HCT116 (cell line): ENCODE results near the gene ARVCF. TPM values are rescaled to one million over a fixed set of nuclear protein-coding genes. Genes with fewer than 3 reads are reported as not detected.

Experiments
- ATAC-seq: fragments of 200-7000 bp; cut with Tn5 transposase; 2 replicates; pipeline ENCODE4 v1.9.1; 2020; ENCODE audit warnings: mild to moderate bottlenecking, moderate library complexity
- BruUV-seq: library from RNA; stranded (reverse); fragments of 400-500 nt; replicated peaks from 2 replicates; lab custom pipeline; 2021; lab: Mats Ljungman, UMichigan
- CTCF ChIA-PET: fragments of 300-600 bp; sonication (Branson Sonifier 250); formaldehyde crosslinking; loops from one replicate; lab custom pipeline; 2021; ENCODE audit warnings: antibody characterized with exemption; lab: Charles Lee
- POLR2A ChIA-PET: fragments of 300-600, 350-600 bp; sonication (Branson Sonifier 250); formaldehyde crosslinking; loops from one replicate; lab custom pipeline; 2021; ENCODE audit warnings: antibody characterized with exemption; lab: Charles Lee
- RAD21 ChIA-PET, 2 experiments: fragments of 300-600 bp; sonication (Branson Sonifier 250); formaldehyde crosslinking; loops; one replicate each; lab custom pipeline; 2023; ENCODE audit warnings: low total read pairs in 2 of 2; ENCODE audit not compliant: uncharacterized antibody in 2 of 2, unreplicated experiment in 2 of 2, low non-redundant PET in 1 of 2; lab: Charles Lee
- DNase-seq: peaks from one replicate; pipeline ENCODE4 v3.0.0-alpha.2; 2010; ENCODE audit warnings: low read depth, low spot score
- H2AFZ ChIP-seq: fragments of 200-600 bp; shearing (Covaris generic), sonication (generic); 2 replicates; pipeline ENCODE4 v1.6.1; 2017; ENCODE audit warnings: low read depth, mixed run types, mixed read lengths, antibody characterized with exemption, low read length; ENCODE audit not compliant: poor library complexity, severe bottlenecking
- H3K27ac ChIP-seq: 2 replicates; pipeline ENCODE4 v1.5.1; 2012; ENCODE audit warnings: low read depth, low read length
- H3K27me3 ChIP-seq: fragments of 200-600 bp; sonication (generic); 2 replicates; pipeline ENCODE4 v1.6.1; 2016; ENCODE audit warnings: mixed run types, low read length, mixed read lengths; ENCODE audit not compliant: insufficient read depth
- H3K36me3 ChIP-seq, 2 experiments: fragments of 200-500 bp in 1 of 2; fragments of 200-600 bp in 1 of 2; sonication (Bioruptor generic) in 1 of 2; sonication (generic) in 1 of 2; 2 replicates each; pipeline versions ENCODE4 v1.5.1 to v1.6.1; 2014 to 2016; ENCODE audit warnings: low read length in 2 of 2, inconsistent platforms in 1 of 2, mixed read lengths in 1 of 2, mixed run types in 1 of 2; ENCODE audit not compliant: insufficient read depth in 2 of 2, control insufficient read depth in 1 of 2
- H3K4me1 ChIP-seq, 2 experiments: fragments of 200-600 bp in 1 of 2; sonication (generic) in 1 of 2; 2 replicates each; pipeline versions ENCODE4 v1.5.1 to v1.6.1; 2012 to 2017; ENCODE audit warnings: low read length in 2 of 2, inconsistent platforms in 1 of 2, mild to moderate bottlenecking in 1 of 2, mixed read lengths in 1 of 2, mixed run types in 1 of 2, moderate library complexity in 1 of 2; ENCODE audit not compliant: insufficient read depth in 2 of 2, control insufficient read depth in 1 of 2
- H3K4me2 ChIP-seq: fragments of 200-600 bp; sonication (generic); 2 replicates; pipeline ENCODE4 v1.6.1; 2017; ENCODE audit warnings: mixed run types, low read length, mixed read lengths
- H3K4me3 ChIP-seq, 2 experiments: fragments of 200-600 bp in 1 of 2; sonication (generic) in 1 of 2; replicated peaks in 1 of 2; 2 replicates each; pipeline ENCODE4 v1.5.1; 2011 to 2016; ENCODE audit warnings: low read length in 2 of 2, control low read depth in 1 of 2, low read depth in 1 of 2, mild to moderate bottlenecking in 1 of 2, mixed read lengths in 1 of 2, mixed run types in 1 of 2
- H3K79me2 ChIP-seq: fragments of 200-600 bp; sonication (generic); 2 replicates; pipeline ENCODE4 v1.6.1; 2017; ENCODE audit warnings: mild to moderate bottlenecking, mixed run types, low read length, moderate library complexity, mixed read lengths; ENCODE audit not compliant: insufficient read depth
- H3K9ac ChIP-seq: fragments of 200-600 bp; sonication (generic); 2 replicates; pipeline ENCODE4 v1.6.1; 2016; ENCODE audit warnings: low read length, mixed read lengths
- H3K9me2 ChIP-seq: fragments of 200-600 bp; sonication (generic), shearing (Covaris generic); 2 replicates; pipeline ENCODE4 v1.6.1; 2017; ENCODE audit warnings: mixed run types, mild to moderate bottlenecking, moderate library complexity; ENCODE audit not compliant: insufficient read depth
- H3K9me3 ChIP-seq, 2 experiments: fragments of 200-500 bp in 1 of 2; fragments of 200-600 bp in 1 of 2; sonication (Bioruptor generic) in 1 of 2; sonication (generic) in 1 of 2; 2 replicates each; pipeline ENCODE4 v1.6.1; 2014 to 2017; ENCODE audit warnings: low read length in 2 of 2, mixed read lengths in 2 of 2, inconsistent platforms in 1 of 2, low read depth in 1 of 2, mild to moderate bottlenecking in 1 of 2, mixed run types in 1 of 2, moderate library complexity in 1 of 2; ENCODE audit not compliant: control insufficient read depth in 1 of 2, insufficient read depth in 1 of 2
- H4K20me1 ChIP-seq: fragments of 200-600 bp; sonication (generic), shearing (Covaris generic); 2 replicates; pipeline ENCODE4 v1.6.1; 2017; ENCODE audit warnings: mixed run types, mild to moderate bottlenecking, moderate library complexity; ENCODE audit not compliant: insufficient read depth
- CTCF ChIP-seq, 3 experiments: fragments of 200-600 bp in 1 of 3; sonication (generic) in 1 of 3; IDR thresholded peaks in 2 of 3; conservative IDR thresholded peaks in 1 of 3; 2 replicates each; pipeline ENCODE4 v1.5.1; 2012 to 2017; ENCODE audit warnings: low read depth in 2 of 3, low read length in 2 of 3, antibody characterized with exemption in 1 of 3, borderline replicate concordance in 1 of 3, control low read depth in 1 of 3, mild to moderate bottlenecking in 1 of 3, mixed read lengths in 1 of 3, mixed run types in 1 of 3, moderate library complexity in 1 of 3; ENCODE audit not compliant: insufficient read depth in 1 of 3
- ELF1 ChIP-seq: IDR thresholded peaks from 2 replicates; pipeline ENCODE4 v1.6.1; 2012; ENCODE audit warnings: low read depth, borderline replicate concordance
- EZH2 ChIP-seq: fragments of 200-600 bp; sonication (generic); IDR thresholded peaks from 2 replicates; pipeline ENCODE4 v1.6.1; 2017; ENCODE audit warnings: antibody characterized with exemption, mixed run types
- EZH2phosphoT487 ChIP-seq: fragments of 200-600 bp; IDR thresholded peaks from 2 replicates; pipeline ENCODE4 v1.6.1; 2018; ENCODE audit warnings: antibody characterized with exemption, borderline replicate concordance
- FOSL1 ChIP-seq: IDR thresholded peaks from 2 replicates; pipeline ENCODE4 v1.6.1; 2012; ENCODE audit warnings: low read depth
- JUND ChIP-seq: IDR thresholded peaks from 2 replicates; pipeline ENCODE4 v1.6.1; 2012
- POLR2A ChIP-seq: IDR thresholded peaks from 2 replicates; pipeline ENCODE4 v1.7.0; 2011; ENCODE audit warnings: borderline replicate concordance; ENCODE audit not compliant: insufficient read depth, insufficient read length; ENCODE audit errors: extremely low read depth
- SIN3A ChIP-seq: IDR thresholded peaks from 2 replicates; pipeline ENCODE4 v1.6.1; 2012; ENCODE audit warnings: low read depth
- SP1 ChIP-seq: IDR thresholded peaks from 2 replicates; pipeline ENCODE4 v1.6.1; 2012; ENCODE audit warnings: low read depth
- TCF7L2 ChIP-seq: IDR thresholded peaks from 2 replicates; pipeline ENCODE4 v1.7.0; 2011; ENCODE audit warnings: borderline replicate concordance, inconsistent platforms; ENCODE audit not compliant: insufficient read depth, insufficient read length; ENCODE audit errors: extremely low read depth
- YY1 ChIP-seq: IDR thresholded peaks from 2 replicates; pipeline ENCODE4 v1.6.1; 2011; ENCODE audit warnings: low read length, low read depth, moderate library complexity, mild to moderate bottlenecking; ENCODE audit not compliant: insufficient replicate concordance; ENCODE audit errors: extremely low read depth
- ZFX ChIP-seq: fragments of 450-650 bp; IDR thresholded peaks from 2 replicates; pipeline ENCODE4 v1.6.1; 2017
- intact Hi-C: fragments of 100-400 bp; cut with micrococcal nuclease; formaldehyde crosslinking; loops from 2 replicates; pipeline ENCODE4 v1.10.0; 2022
- total RNA-seq: library from RNA; stranded (reverse); gene quantifications from one replicate; pipeline ENCODE4 v1.2.1, GENCODE V29; 2021; ENCODE audit not compliant: unreplicated experiment

The ARVCF gene
- total RNA-seq, 1 experiment from 2014 or later: 42.8 TPM

- CTCF ChIA-PET: no interaction called here
- Histone ChIP-seq H3K27me3 (no peaks in the 10 kb centered on the region), H4K20me1 (no peaks in the 10 kb centered on the region), H3K4me2 (no peak overlapping the region), H3K9me2 (no peaks in the 10 kb centered on the region), H3K9me3 (no peaks in the 10 kb centered on the region), H3K4me1 (peaks cover 26 to 39% of the 10 kb centered on the region in 2 experiments), H3K36me3 (peaks cover 3 to 6% of the 10 kb centered on the region in 2 experiments; a peak in 2 of 4 replicates), H3K4me3 (no peak overlapping the region), H3K79me2 (peaks cover 10% of the 10 kb centered on the region), H3K9ac (no peak overlapping the region), H2AFZ (no peak overlapping the region), H3K27ac (no peak overlapping the region)
- ATAC-seq (no peak), DNase-seq (no peak)
- RAD21 ChIA-PET: no interaction called here
- POLR2A ChIA-PET: no interaction called here
- intact Hi-C loops: no loop called here
- no peak for TF ChIP-seq POLR2A
- no peak for TF ChIP-seq FOSL1
- TF ChIP-seq JUND: no peak
- no peak for TF ChIP-seq CTCF (IDR thresholded peaks at IDR 0.05 in 2 of 3, conservative IDR thresholded peaks at IDR 0.05 in 1 of 3; ENCODE audit: borderline replicate concordance in 1 of 3, insufficient read depth in 1 of 3, low read depth in 2 of 3, low read length in 2 of 3)
- TF ChIP-seq TCF7L2: no peak
- no peak for TF ChIP-seq EZH2
- TF ChIP-seq YY1: no peak
- no peak for TF ChIP-seq SP1
- TF ChIP-seq EZH2phosphoT487: no peak
- TF ChIP-seq ELF1: no peak
- TF ChIP-seq ZFX: no peak
- TF ChIP-seq SIN3A: no peak
- TF ChIP-seq, all 23 proteins: peak for 0
- no TSS peak for BruUV-seq
Observed at GRCh38 chr22:19978748-19979147, 37.9 kb downstream of the ARVCF start.
